Stimulated activated CD4-positive, alpha-beta T cell treated with anti-CD3 and anti-CD28 coated beads, Interleukin-1b, Interleukin-23, amount 100 ng/mL, for 4 hours (primary cell): Measurements from ENCODE around the gene TAP2.

ENCODE experiments used
- DNase-seq, 2 donors: peaks; one replicate each; pipeline ENCODE4 v3.0.0-alpha.2; 2020; ENCODE audit warnings: low read depth in 2 of 2

Gene TAP2

GRCh38 chr6:32792901-32793435 is 45.6 kb downstream of the TAP2 start:
- no peak for DNase-seq

GRCh38 chr6:32790306-32790705 is 48.2 kb downstream of the TAP2 start:
- no peak for DNase-seq
